Liver (tissue), 3 donors: Measurements from ENCODE around the gene CUX1.

Experiments
- EGR1 ChIP-seq, 2 donors: IDR thresholded peaks; 2 replicates each; pipeline ENCODE4 v1.6.1; 2016 to 2018; ENCODE audit warnings: antibody characterized with exemption in 2 of 2, low read depth in 2 of 2
- FOXA1 ChIP-seq: IDR thresholded peaks from 2 replicates; pipeline ENCODE4 v1.6.1; 2016; ENCODE audit warnings: antibody characterized with exemption
- GABPA ChIP-seq, 2 donors: IDR thresholded peaks in 1 of 2; conservative IDR thresholded peaks in 1 of 2; 2 replicates each; pipeline ENCODE4 v1.6.1; 2016; ENCODE audit warnings: antibody characterized with exemption in 2 of 2, mild to moderate bottlenecking in 1 of 2, moderate library complexity in 1 of 2
- JUND ChIP-seq, 2 donors: IDR thresholded peaks; 2 replicates each; pipeline ENCODE4 v1.6.1; 2016; ENCODE audit warnings: antibody characterized with exemption in 2 of 2
- RXRA ChIP-seq, 2 donors: IDR thresholded peaks; 2 replicates each; pipeline ENCODE4 v1.6.1; 2017 to 2018; ENCODE audit warnings: antibody characterized with exemption in 2 of 2, mild to moderate bottlenecking in 1 of 2
- SP1 ChIP-seq: IDR thresholded peaks from 2 replicates; pipeline ENCODE4 v1.6.1; 2018; ENCODE audit warnings: antibody characterized with exemption, mild to moderate bottlenecking
- TAF1 ChIP-seq: conservative IDR thresholded peaks from 2 replicates; pipeline ENCODE4 v1.6.1; 2016; ENCODE audit warnings: antibody characterized with exemption, mild to moderate bottlenecking
- YY1 ChIP-seq: IDR thresholded peaks from 2 replicates; pipeline ENCODE4 v1.6.1; 2016; ENCODE audit warnings: antibody characterized with exemption, mild to moderate bottlenecking
- TF ChIP-seq, protein P1 (sequence below): fragments of 150-350 bp; IDR thresholded peaks from 2 replicates; pipeline ENCODE4 v1.5.1; 2017; ENCODE audit warnings: improper control_type of control experiment, low read depth, low read length; ENCODE audit not compliant: missing input control
- TF ChIP-seq, protein P2 (sequence below): IDR thresholded peaks from 2 replicates; pipeline ENCODE4 v1.6.1; 2016; ENCODE audit warnings: antibody characterized with exemption
- TF ChIP-seq, protein P3 (sequence below): IDR thresholded peaks from 2 replicates; pipeline ENCODE4 v1.6.1; 2016; ENCODE audit warnings: antibody characterized with exemption, mild to moderate bottlenecking
- TF ChIP-seq, protein P4 (sequence below): IDR thresholded peaks from 2 replicates; pipeline ENCODE4 v1.6.1; 2016; ENCODE audit warnings: antibody characterized with exemption
- TF ChIP-seq, protein P5 (sequence below): IDR thresholded peaks from 2 replicates; pipeline ENCODE4 v1.6.1; 2016; ENCODE audit warnings: antibody characterized with exemption
- donor health status: healthy.
- donor health status: healthy.

DNA sequence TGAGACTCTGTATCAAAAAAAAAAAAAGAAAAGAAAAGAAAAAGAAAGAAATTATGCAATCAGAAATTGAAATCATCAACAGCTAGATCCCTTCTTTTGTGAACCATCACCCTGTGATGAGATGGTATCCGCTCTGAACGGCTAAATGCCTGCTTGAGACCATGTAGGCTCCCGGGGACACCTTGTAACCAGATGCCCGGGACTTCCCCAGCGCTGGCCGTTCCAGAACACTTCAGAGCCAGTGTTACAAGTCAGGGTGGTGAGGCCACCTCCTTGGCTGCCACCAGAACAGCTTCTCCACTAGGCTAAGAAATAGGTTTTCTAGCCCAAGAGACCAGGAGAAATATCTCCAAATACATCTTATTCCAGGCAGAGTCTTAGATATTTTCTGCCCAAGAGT is 349.8 kb downstream of the CUX1 start:
- TF ChIP-seq, protein P1, sequence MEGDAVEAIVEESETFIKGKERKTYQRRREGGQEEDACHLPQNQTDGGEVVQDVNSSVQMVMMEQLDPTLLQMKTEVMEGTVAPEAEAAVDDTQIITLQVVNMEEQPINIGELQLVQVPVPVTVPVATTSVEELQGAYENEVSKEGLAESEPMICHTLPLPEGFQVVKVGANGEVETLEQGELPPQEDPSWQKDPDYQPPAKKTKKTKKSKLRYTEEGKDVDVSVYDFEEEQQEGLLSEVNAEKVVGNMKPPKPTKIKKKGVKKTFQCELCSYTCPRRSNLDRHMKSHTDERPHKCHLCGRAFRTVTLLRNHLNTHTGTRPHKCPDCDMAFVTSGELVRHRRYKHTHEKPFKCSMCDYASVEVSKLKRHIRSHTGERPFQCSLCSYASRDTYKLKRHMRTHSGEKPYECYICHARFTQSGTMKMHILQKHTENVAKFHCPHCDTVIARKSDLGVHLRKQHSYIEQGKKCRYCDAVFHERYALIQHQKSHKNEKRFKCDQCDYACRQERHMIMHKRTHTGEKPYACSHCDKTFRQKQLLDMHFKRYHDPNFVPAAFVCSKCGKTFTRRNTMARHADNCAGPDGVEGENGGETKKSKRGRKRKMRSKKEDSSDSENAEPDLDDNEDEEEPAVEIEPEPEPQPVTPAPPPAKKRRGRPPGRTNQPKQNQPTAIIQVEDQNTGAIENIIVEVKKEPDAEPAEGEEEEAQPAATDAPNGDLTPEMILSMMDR: no peak
- TF ChIP-seq, protein P2, sequence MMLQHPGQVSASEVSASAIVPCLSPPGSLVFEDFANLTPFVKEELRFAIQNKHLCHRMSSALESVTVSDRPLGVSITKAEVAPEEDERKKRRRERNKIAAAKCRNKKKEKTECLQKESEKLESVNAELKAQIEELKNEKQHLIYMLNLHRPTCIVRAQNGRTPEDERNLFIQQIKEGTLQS: no peak
- TF ChIP-seq, protein P3, sequence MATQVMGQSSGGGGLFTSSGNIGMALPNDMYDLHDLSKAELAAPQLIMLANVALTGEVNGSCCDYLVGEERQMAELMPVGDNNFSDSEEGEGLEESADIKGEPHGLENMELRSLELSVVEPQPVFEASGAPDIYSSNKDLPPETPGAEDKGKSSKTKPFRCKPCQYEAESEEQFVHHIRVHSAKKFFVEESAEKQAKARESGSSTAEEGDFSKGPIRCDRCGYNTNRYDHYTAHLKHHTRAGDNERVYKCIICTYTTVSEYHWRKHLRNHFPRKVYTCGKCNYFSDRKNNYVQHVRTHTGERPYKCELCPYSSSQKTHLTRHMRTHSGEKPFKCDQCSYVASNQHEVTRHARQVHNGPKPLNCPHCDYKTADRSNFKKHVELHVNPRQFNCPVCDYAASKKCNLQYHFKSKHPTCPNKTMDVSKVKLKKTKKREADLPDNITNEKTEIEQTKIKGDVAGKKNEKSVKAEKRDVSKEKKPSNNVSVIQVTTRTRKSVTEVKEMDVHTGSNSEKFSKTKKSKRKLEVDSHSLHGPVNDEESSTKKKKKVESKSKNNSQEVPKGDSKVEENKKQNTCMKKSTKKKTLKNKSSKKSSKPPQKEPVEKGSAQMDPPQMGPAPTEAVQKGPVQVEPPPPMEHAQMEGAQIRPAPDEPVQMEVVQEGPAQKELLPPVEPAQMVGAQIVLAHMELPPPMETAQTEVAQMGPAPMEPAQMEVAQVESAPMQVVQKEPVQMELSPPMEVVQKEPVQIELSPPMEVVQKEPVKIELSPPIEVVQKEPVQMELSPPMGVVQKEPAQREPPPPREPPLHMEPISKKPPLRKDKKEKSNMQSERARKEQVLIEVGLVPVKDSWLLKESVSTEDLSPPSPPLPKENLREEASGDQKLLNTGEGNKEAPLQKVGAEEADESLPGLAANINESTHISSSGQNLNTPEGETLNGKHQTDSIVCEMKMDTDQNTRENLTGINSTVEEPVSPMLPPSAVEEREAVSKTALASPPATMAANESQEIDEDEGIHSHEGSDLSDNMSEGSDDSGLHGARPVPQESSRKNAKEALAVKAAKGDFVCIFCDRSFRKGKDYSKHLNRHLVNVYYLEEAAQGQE: no peak
- TF ChIP-seq SP1 (no peak), YY1 (no peak), JUND (IDR thresholded peaks at IDR 0.05) (no peak), EGR1 (IDR thresholded peaks at IDR 0.05; ENCODE audit: low read depth in 2 of 2) (no peak), TAF1 (no peak), RXRA (IDR thresholded peaks at IDR 0.05) (no peak), GABPA (IDR thresholded peaks at IDR 0.05 in 1 of 2, conservative IDR thresholded peaks at IDR 0.05 in 1 of 2) (no peak), FOXA1 (no peak)
- TF ChIP-seq, protein P4, sequence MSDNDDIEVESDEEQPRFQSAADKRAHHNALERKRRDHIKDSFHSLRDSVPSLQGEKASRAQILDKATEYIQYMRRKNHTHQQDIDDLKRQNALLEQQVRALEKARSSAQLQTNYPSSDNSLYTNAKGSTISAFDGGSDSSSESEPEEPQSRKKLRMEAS: no peak
- TF ChIP-seq, protein P5, sequence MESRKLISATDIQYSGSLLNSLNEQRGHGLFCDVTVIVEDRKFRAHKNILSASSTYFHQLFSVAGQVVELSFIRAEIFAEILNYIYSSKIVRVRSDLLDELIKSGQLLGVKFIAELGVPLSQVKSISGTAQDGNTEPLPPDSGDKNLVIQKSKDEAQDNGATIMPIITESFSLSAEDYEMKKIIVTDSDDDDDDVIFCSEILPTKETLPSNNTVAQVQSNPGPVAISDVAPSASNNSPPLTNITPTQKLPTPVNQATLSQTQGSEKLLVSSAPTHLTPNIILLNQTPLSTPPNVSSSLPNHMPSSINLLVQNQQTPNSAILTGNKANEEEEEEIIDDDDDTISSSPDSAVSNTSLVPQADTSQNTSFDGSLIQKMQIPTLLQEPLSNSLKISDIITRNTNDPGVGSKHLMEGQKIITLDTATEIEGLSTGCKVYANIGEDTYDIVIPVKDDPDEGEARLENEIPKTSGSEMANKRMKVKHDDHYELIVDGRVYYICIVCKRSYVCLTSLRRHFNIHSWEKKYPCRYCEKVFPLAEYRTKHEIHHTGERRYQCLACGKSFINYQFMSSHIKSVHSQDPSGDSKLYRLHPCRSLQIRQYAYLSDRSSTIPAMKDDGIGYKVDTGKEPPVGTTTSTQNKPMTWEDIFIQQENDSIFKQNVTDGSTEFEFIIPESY: no peak
